ENCODE data around the gene MED25. TPM values are rescaled to one million over a fixed set of nuclear protein-coding genes. Genes with fewer than 3 reads are reported as not detected.

MED25 gene
- total RNA-seq, 4 donors from 2014 or later, result 29.7 to 57.7 (median 41.8) TPM

- H3K27ac ChIP-seq, result peak overlapping the region; percentile 92 to 98 (median 94)
- peak overlapping the region; percentile 59 to 92 (median 76) for H3K4me3 ChIP-seq
- DNase-seq, result peak; percentile 99 to 100 (median 99)
- peaks cover 0 to 27% (median 4%) of the 10 kb centered on the region in 4 donors for H3K4me1 ChIP-seq
- no peaks in the 10 kb centered on the region for H3K27me3 ChIP-seq
- TF ChIP-seq POLR2A (IDR thresholded peaks at IDR 0.05) (no peak), CTCF (IDR thresholded peaks at IDR 0.05) (no peak)
- peaks cover 0 to 46% (median 4%) of the 10 kb centered on the region in 3 donors for H3K36me3 ChIP-seq
- H3K9me3 ChIP-seq, result no peaks in the 10 kb centered on the region
Observed at GRCh38 chr19:49877879-49878743, 60.0 kb downstream of the MED25 start.

GRCh38 chr19:49878744-49879070 is 60.6 kb downstream of the MED25 start:
- Histone ChIP-seq H3K27me3 (no peaks in the 10 kb centered on the region), H3K4me3 (peak overlapping the region in 2 of 4 donors; percentile 75 to 78), H3K36me3 (peaks cover 0 to 51% (median 4%) of the 10 kb centered on the region in 3 donors), H3K9me3 (no peaks in the 10 kb centered on the region), H3K4me1 (peaks cover 0 to 27% (median 4%) of the 10 kb centered on the region in 4 donors), H3K27ac (peak overlapping the region in 3 of 4 donors; percentile 92 to 98 (median 94))
- TF ChIP-seq CTCF (IDR thresholded peaks at IDR 0.05) (no peak), POLR2A (IDR thresholded peaks at IDR 0.05) (no peak)
- DNase-seq, result no peak

- H3K9me3 ChIP-seq, result no peaks in the 10 kb centered on the region
- H3K4me1 ChIP-seq, result peaks cover 0 to 27% (median 4%) of the 10 kb centered on the region in 4 donors
- no peak overlapping the region for H3K4me3 ChIP-seq
- H3K27me3 ChIP-seq, result no peaks in the 10 kb centered on the region
- no peak overlapping the region for H3K27ac ChIP-seq
- H3K36me3 ChIP-seq, result peaks cover 0 to 58% (median 4%) of the 10 kb centered on the region in 3 donors
- TF ChIP-seq POLR2A (IDR thresholded peaks at IDR 0.05) (no peak), CTCF (IDR thresholded peaks at IDR 0.05) (no peak)
- no peak for DNase-seq
Observed at GRCh38 chr19:49879243-49879963, 61.3 kb downstream of the MED25 start.

- no peak overlapping the region for H3K4me3 ChIP-seq
- peaks cover 0 to 17% (median 4%) of the 10 kb centered on the region in 4 donors for H3K4me1 ChIP-seq
- peaks cover 0 to 67% (median 4%) of the 10 kb centered on the region in 3 donors for H3K36me3 ChIP-seq
- peak in 1 of 3 donors; percentile 76 for DNase-seq
- peak overlapping the region in 1 of 4 donors; percentile 20 for H3K27ac ChIP-seq
- H3K27me3 ChIP-seq, result no peaks in the 10 kb centered on the region
- TF ChIP-seq CTCF (IDR thresholded peaks at IDR 0.05) (no peak), POLR2A (IDR thresholded peaks at IDR 0.05) (no peak)
- no peaks in the 10 kb centered on the region for H3K9me3 ChIP-seq
Observed at GRCh38 chr19:49880162-49880869, 62.2 kb downstream of the MED25 start.

- DNase-seq, result no peak
- Histone ChIP-seq H3K36me3 (peaks cover 0 to 72% (median 4%) of the 10 kb centered on the region in 3 donors), H3K4me3 (no peak overlapping the region), H3K4me1 (peaks cover 0 to 12% (median 2%) of the 10 kb centered on the region in 4 donors), H3K9me3 (no peaks in the 10 kb centered on the region), H3K27ac (no peak overlapping the region), H3K27me3 (no peaks in the 10 kb centered on the region)
- TF ChIP-seq CTCF (IDR thresholded peaks at IDR 0.05), result no peak
- TF ChIP-seq POLR2A (IDR thresholded peaks at IDR 0.05), result no peak
Observed at GRCh38 chr19:49881186-49881585, 63.1 kb downstream of the MED25 start.

Data from Peyer's patch (tissue), 4 donors.